GM12801 (cell line): ENCODE data around the gene PRDX5.

Experiments
- CTCF ChIP-seq: IDR thresholded peaks from one replicate; pipeline ENCODE4 v1.5.1; 2011; ENCODE audit warnings: control low read depth; ENCODE audit not compliant: insufficient read length; ENCODE audit errors: extremely low read depth

The PRDX5 gene

GRCh38 chr11:64339754-64340408 lies 22.0 kb downstream of the PRDX5 start, which contains the start of gene CCDC88B:
CCDC88B (plus strand) TSS chr11:64340204; CDS start chr11:64340267, 63 bp downstream.
- no peak for TF ChIP-seq CTCF

GRCh38 chr11:64340671-64341335 lies 22.9 kb downstream of the PRDX5 start:
- TF ChIP-seq CTCF: no peak

DNA sequence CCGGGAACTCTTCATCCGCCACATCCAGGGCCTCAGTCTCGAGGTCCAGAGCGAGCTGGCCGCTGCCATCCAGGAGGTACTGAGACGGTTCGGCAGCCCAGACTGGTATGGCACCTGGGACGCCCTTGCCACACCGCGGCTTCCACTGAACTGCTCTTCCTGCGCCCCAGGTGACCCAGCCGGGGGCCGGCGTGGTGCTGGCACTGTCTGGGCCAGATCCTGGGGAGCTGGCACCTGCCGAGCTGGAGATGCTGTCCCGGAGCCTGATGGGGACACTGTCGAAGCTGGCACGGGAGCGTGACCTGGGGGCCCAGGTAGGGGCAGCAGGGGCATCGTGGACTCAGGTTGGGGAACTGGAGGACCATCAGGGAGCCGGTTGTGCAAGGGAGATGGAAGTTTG lies 23.5 kb downstream of the PRDX5 start:
- TF ChIP-seq CTCF: no peak

GRCh38 chr11:64341851-64342791 lies 24.2 kb downstream of the PRDX5 start:
- TF ChIP-seq CTCF: no peak

GRCh38 chr11:64342869-64343745 lies 25.2 kb downstream of the PRDX5 start:
- TF ChIP-seq CTCF: no peak

- TF ChIP-seq CTCF: no peak
These were observed 26.0 kb downstream of the PRDX5 start for GRCh38 chr11:64343767-64344559.
